Activated naive CD4-positive, alpha-beta T cell treated with anti-CD3 and anti-CD28 coated beads, Interleukin-2, amount 10 ng/mL, durations not matched to agents 7 days and 5 days (primary cell): ENCODE results near the gene TBC1D5.
A peak's percentile ranks its signal among the peaks of the same experiment; 100 is the strongest.
"Not testable (repeated sequence)": the region's sequence is repeated elsewhere in the genome, so short reads cannot be mapped to it uniquely, and the experiment has no call there.

ENCODE experiments used
- CTCF ChIA-PET: fragments of 350-600 bp; sonication (Branson Sonifier 250); formaldehyde crosslinking; loops from one replicate; lab custom pipeline; 2021; ENCODE audit warnings: antibody characterized with exemption; lab: Charles Lee
- DNase-seq: peaks from one replicate; pipeline ENCODE4 v3.0.0-alpha.2; 2020
- H3K27ac Mint-ChIP-seq: one replicate; pipeline ENCODE4 v1.8.0; 2021; ENCODE audit warnings: mild to moderate bottlenecking, moderate library complexity, mixed read lengths
- H3K27me3 Mint-ChIP-seq: one replicate; pipeline ENCODE4 v1.8.0; 2021; ENCODE audit warnings: mild to moderate bottlenecking, mixed read lengths
- H3K36me3 Mint-ChIP-seq: one replicate; pipeline ENCODE4 v1.8.0; 2021; ENCODE audit warnings: mixed read lengths
- H3K4me1 Mint-ChIP-seq: one replicate; pipeline ENCODE4 v1.8.0; 2021; ENCODE audit warnings: mixed read lengths
- H3K4me3 Mint-ChIP-seq: one replicate; pipeline ENCODE4 v1.8.0; 2021; ENCODE audit warnings: mild to moderate bottlenecking, moderate library complexity, mixed read lengths
- H3K9me3 Mint-ChIP-seq: one replicate; pipeline ENCODE4 v1.8.0; 2021; ENCODE audit warnings: mixed read lengths

The TBC1D5 gene

DNA sequence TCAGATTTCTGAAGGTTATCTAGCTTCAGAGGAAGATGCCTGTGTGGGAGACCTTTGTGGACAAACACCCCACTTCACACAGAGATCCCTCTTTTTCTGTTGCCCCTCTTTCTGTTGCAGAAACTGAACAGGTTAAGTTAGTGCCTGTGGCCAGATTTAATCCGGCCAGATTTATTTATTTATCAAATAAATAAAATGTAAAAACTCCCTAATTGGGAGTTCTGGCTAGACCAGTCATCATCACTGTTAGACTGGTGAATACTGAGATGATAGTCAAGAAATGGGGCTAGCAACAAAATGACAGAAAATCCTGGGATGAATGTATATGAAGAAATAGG, 1.2 kb upstream of the TBC1D5 start:
- no peaks in the 10 kb centered on the region for H3K9me3 Mint-ChIP-seq
- H3K27me3 Mint-ChIP-seq: no peaks in the 10 kb centered on the region
- H3K36me3 Mint-ChIP-seq: peaks cover 4% of the 10 kb centered on the region
- DNase-seq: no peak
- CTCF ChIA-PET: no interaction called here
- peak overlapping the region; percentile 92 for H3K4me3 Mint-ChIP-seq
- H3K4me1 Mint-ChIP-seq: peaks cover 50% of the 10 kb centered on the region
- H3K27ac Mint-ChIP-seq: peak overlapping the region; percentile 95

DNA sequence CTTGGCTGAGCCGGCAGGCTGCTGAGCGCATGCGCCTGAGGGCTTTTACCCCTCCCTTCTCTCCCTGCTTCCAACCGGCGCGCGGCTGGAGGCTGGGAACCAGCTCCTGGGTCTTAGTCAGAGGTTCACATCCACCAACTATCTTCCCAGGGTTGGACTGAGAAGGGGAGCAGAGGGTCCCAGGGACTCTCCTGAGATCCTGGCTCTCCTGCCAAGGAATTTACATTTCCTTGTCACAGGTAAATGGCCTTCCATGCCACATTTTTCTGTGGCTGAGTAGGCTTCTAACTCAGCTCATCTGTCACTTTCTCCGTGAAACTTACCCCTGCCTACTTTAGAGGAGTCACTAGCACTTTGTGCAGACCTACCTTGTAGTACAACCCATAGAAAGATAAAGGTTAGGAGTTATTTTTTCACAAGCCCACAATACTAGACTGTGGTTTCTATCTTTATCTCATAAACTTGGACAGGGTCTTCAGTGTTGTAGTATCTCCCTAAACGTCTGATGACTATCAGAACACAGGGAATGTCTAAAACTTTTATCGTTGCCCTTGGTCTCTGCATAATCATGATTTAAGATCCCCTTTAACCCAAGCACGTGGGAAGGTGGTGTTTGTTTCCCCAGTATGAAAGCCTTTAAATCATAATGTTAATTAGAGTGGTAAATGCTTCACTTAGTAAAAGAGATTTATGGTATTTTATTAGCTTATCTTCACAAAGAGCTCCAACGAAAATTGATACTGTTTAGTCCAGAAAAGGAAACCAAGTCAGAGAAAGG, 638 bp upstream of the TBC1D5 start:
- Mint-ChIP-seq H3K27ac (peak overlapping the region; percentile 95), H3K27me3 (no peaks in the 10 kb centered on the region), H3K9me3 (no peaks in the 10 kb centered on the region), H3K36me3 (peaks cover 4% of the 10 kb centered on the region), H3K4me3 (peak overlapping the region; percentile 92), H3K4me1 (peaks cover 52% of the 10 kb centered on the region)
- CTCF ChIA-PET: interaction anchor here (0.9 kb wide), 1 partner anchor 14 kb away, joined by 3 read pairs; no protein-coding TSS in a partner anchor
- DNase-seq: no peak

DNA sequence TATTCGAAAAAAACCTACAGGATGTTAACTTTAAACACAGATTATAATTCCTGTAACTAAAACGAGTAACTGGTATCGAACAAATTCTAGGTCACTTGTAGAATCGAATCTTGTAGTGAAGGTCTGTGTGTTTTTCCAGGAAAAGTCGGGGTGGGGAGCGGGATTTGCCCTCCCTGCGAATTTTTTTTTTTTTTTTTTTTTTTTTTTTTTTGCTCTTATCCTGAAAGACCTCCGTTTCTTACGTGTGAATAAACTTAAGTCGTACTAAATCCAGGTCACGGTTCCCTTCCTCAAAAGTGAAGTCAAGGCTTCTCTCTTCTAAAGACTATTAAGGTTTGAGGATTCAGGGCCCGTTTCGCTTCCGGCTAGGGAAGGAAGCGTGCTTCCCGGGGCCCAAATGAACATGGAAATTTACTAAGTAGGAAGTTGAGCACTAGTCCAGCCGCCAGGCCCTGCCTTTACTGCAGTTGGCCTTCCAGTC, 770 bp downstream of the TBC1D5 start:
- peaks cover 45% of the 10 kb centered on the region for H3K4me1 Mint-ChIP-seq
- peak overlapping the region; percentile 92 for H3K4me3 Mint-ChIP-seq
- DNase-seq: no peak
- no peaks in the 10 kb centered on the region for H3K27me3 Mint-ChIP-seq
- peak overlapping the region; percentile 95 for H3K27ac Mint-ChIP-seq
- H3K36me3 Mint-ChIP-seq: peaks cover 4% of the 10 kb centered on the region
- CTCF ChIA-PET: interaction anchor here (1.0 kb wide), 1 partner anchor 100 kb away, joined by 3 read pairs; no protein-coding TSS in a partner anchor
- H3K9me3 Mint-ChIP-seq: no peaks in the 10 kb centered on the region

DNA sequence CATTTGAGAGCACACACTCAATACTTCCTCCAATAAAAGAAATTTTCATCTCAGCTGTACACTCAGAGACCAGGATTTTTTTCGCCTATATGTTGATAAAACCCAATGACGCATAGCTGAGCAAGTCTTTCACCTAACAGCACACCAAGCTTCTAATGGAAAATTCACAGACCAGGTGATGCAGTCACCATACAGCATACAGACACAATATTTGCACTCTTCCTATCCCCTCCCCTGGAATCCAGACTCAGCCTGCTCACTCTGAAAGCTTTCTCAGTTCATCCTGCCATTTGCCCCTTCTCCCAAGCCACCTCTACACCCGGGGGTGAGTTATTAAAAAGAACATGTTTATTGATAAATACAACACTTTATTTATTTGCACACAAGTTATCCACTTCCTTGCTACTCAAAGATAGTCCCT, 1.7 kb downstream of the TBC1D5 start:
- Mint-ChIP-seq H3K4me1 (peaks cover 45% of the 10 kb centered on the region), H3K4me3 (peak overlapping the region; percentile 92), H3K27ac (peak overlapping the region; percentile 95), H3K9me3 (no peaks in the 10 kb centered on the region), H3K27me3 (no peaks in the 10 kb centered on the region), H3K36me3 (peaks cover 10% of the 10 kb centered on the region)
- CTCF ChIA-PET: interaction anchor here (0.9 to 1.0 kb wide), 2 partner anchors 95 to 101 kb away, joined by 3 read pairs; no protein-coding TSS in a partner anchor
- no peak for DNase-seq

DNA sequence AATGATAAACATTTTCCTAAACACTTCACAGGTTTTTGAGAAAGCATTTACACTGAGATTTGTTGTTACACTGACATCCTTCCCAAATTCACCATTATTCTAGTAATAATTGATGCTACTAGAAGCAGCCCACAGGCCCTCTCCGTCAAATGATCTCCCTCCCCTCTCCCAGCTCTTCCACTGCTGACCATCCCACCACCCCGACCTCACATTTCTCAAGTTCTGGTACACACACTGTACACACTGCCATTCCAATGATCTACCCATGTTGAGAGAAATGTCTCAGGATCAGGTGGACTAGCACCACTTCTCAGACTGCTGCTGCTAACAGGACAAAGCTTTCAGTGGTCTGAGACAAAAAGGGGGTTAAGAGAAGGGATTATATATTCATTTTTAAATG, 3.5 kb downstream of the TBC1D5 start:
- Mint-ChIP-seq H3K36me3 (peaks cover 15% of the 10 kb centered on the region), H3K27ac (no peak overlapping the region), H3K4me3 (no peak overlapping the region), H3K9me3 (no peaks in the 10 kb centered on the region), H3K4me1 (peaks cover 39% of the 10 kb centered on the region), H3K27me3 (no peaks in the 10 kb centered on the region)
- CTCF ChIA-PET: no interaction called here
- no peak for DNase-seq

DNA sequence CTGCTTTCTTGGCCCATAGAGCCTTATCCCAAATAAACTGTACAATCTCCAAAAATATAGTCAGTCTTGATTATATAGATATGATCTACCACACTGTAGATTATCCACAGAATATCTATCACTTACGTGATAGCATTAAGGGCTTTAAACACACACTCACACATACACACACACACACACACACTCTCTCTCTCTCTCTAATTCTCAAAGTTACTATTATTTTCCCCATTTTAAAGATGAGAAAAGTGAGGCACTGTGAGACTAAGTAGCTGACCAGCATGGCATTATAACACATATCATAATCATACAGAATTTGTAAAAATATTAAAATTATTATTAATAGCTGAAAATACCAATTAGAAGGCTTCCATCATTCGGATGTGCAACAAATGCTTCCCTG, 4.2 kb downstream of the TBC1D5 start:
- no peak for DNase-seq
- Mint-ChIP-seq H3K9me3 (no peaks in the 10 kb centered on the region), H3K4me3 (no peak overlapping the region), H3K36me3 (peaks cover 17% of the 10 kb centered on the region), H3K27me3 (no peaks in the 10 kb centered on the region), H3K27ac (no peak overlapping the region), H3K4me1 (peaks cover 35% of the 10 kb centered on the region)
- CTCF ChIA-PET: no interaction called here

DNA sequence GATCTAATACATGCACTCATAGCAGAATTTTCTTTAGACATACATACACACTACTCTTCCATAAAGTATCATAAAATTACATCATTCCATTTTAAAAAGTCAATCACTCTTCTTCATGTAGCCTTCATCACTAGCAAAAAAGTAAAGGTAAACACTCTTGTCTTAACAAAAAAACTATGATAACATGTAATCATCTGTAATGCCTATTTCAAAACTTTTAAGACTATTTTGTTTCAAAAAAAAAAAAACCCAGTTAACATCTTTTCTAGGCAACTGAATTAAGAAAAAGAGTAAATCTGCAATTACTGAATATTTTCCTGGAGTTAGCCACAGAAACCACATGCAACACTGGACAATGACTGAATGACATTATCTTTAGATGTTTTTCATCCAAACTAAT, 4.8 kb downstream of the TBC1D5 start:
- CTCF ChIA-PET: interaction anchor here (0.7 kb wide), 1 partner anchor 888 kb away, joined by 3 read pairs; no protein-coding TSS in a partner anchor
- DNase-seq: no peak
- Mint-ChIP-seq H3K9me3 (no peaks in the 10 kb centered on the region), H3K4me3 (no peak overlapping the region), H3K4me1 (peaks cover 39% of the 10 kb centered on the region), H3K27me3 (no peaks in the 10 kb centered on the region), H3K36me3 (peaks cover 23% of the 10 kb centered on the region), H3K27ac (no peak overlapping the region)

DNA sequence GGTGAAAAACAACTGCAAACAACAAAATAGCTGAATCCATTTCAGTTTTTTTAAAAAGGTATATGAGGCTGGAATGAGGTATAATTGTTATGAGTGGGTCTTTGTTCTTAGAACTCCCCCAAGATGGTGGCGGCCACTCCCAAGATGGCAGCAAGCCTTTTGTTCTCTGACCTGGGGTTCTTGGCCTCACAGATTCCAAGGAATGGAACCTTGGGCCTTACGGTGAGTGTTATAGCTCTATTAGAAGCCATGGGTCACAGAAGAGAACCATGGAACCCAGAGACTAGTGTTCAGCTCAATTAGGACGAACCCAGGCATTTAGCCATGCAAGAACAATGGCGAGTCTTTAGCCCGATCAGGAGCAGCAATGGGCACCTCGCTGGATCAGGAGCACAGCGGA, 7.1 kb downstream of the TBC1D5 start:
- not testable (repeated sequence) for H3K27ac Mint-ChIP-seq, H3K4me3 Mint-ChIP-seq, H3K9me3 Mint-ChIP-seq, H3K27me3 Mint-ChIP-seq, DNase-seq
- CTCF ChIA-PET: interaction anchor here (0.7 kb wide), 1 partner anchor 10 kb away, joined by 3 read pairs; no protein-coding TSS in a partner anchor
- Mint-ChIP-seq H3K36me3 (peaks cover 28% of the 10 kb centered on the region), H3K4me1 (peaks cover 30% of the 10 kb centered on the region)

DNA sequence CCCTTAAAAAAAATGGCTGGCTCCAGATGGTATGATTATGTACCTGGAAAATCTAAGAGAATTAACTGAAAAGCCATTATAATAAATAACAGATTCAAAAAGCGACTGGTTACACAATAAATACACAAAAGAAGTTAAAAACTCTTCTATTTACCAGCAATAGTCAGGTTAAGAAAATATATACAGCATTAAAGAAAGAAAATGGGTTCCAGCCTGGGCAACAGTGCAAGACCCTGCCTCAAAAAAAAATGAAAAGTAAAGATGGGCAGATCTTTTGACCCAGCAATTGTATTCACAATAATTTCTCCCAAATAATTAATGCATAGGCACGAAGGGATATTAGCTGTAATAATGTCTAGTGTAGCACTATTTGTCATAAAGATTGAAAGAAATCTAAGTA, 8.7 kb downstream of the TBC1D5 start:
- no peaks in the 10 kb centered on the region for H3K27me3 Mint-ChIP-seq
- H3K27ac Mint-ChIP-seq: no peak overlapping the region
- no peaks in the 10 kb centered on the region for H3K9me3 Mint-ChIP-seq
- H3K4me1 Mint-ChIP-seq: peaks cover 21% of the 10 kb centered on the region
- H3K36me3 Mint-ChIP-seq: peaks cover 29% of the 10 kb centered on the region
- CTCF ChIA-PET: no interaction called here
- no peak for DNase-seq
- no peak overlapping the region for H3K4me3 Mint-ChIP-seq

DNA sequence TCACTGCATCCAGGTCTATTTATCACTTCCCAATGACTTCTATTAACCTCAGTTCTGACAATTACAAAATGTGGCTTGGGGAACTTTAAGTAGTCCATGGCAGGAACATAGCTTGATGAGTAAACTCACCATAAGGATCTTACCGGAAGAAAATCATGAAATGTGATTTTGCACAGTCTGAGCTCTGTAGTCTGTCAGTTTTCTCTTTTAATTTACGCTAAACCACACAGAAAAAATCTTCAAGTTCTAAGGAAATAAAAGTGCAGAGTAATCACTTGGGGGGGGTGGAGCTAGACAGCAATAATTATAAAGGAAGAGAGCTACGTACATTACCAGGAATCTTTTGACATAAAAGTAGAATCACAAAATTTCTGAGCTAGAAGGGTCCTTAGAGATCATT, 9.2 kb downstream of the TBC1D5 start:
- H3K4me1 Mint-ChIP-seq: peaks cover 20% of the 10 kb centered on the region
- peak overlapping the region; percentile 8 for H3K27ac Mint-ChIP-seq
- peaks cover 31% of the 10 kb centered on the region for H3K36me3 Mint-ChIP-seq
- no peak overlapping the region for H3K4me3 Mint-ChIP-seq
- CTCF ChIA-PET: no interaction called here
- no peaks in the 10 kb centered on the region for H3K27me3 Mint-ChIP-seq
- H3K9me3 Mint-ChIP-seq: no peaks in the 10 kb centered on the region
- no peak for DNase-seq

DNA sequence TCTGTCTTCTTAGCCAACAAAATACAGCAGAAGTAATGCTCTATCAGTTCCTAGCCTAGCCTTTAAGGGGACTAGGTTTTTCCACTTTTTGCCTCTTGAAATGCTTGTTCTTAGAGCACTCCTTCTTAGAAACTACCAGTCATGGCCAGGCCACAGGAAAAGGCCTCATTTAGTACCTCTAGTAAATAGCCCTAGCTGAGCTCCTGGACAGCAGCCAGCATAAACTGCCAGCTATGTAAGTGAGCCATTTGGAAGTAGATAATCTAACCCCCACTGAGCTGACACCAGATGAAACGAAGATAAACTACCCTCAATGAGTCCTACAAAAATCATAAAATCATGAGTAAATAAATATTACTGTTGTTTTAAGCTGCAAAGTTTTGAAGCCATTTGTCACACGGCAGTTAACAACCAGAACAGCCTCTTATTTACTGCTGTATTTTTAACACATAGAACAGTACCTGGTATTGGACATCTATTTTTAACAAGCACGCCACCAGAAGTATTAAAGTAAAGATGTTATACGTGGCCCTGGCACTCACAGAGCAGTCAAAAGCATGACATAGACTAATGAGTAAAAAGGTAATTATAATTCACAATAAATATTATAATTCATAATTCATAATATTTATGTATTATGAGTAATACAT, 12.0 kb downstream of the TBC1D5 start:
- Mint-ChIP-seq H3K36me3 (peaks cover 47% of the 10 kb centered on the region), H3K9me3 (no peaks in the 10 kb centered on the region), H3K4me1 (peaks cover 14% of the 10 kb centered on the region), H3K27ac (no peak overlapping the region), H3K27me3 (no peaks in the 10 kb centered on the region), H3K4me3 (no peak overlapping the region)
- no peak for DNase-seq
- CTCF ChIA-PET: no interaction called here

DNA sequence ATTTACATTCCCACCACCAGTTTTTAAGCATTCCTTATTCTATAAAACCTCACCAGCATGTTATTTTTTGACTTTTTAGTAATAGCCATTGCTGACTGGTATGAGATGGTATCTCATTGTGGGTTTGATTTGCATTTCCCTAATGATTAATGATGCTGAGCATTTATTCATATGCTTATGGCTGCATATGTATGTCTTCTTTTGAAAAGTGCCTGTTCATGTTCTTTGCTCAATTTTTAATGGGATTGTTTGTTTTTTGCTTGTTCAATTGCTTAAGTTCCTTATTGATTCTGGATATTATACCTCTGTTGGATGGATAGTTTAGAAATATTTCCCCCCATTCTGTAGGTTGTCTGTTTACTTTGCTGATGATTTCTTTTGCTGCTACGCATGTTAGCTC, 16.1 kb downstream of the TBC1D5 start:
- H3K9me3 Mint-ChIP-seq: no peaks in the 10 kb centered on the region
- no peak overlapping the region for H3K4me3 Mint-ChIP-seq
- H3K27ac Mint-ChIP-seq: no peak overlapping the region
- DNase-seq: no peak
- H3K27me3 Mint-ChIP-seq: no peaks in the 10 kb centered on the region
- H3K4me1 Mint-ChIP-seq: peaks cover 5% of the 10 kb centered on the region
- peaks cover 34% of the 10 kb centered on the region for H3K36me3 Mint-ChIP-seq
- CTCF ChIA-PET: no interaction called here

DNA sequence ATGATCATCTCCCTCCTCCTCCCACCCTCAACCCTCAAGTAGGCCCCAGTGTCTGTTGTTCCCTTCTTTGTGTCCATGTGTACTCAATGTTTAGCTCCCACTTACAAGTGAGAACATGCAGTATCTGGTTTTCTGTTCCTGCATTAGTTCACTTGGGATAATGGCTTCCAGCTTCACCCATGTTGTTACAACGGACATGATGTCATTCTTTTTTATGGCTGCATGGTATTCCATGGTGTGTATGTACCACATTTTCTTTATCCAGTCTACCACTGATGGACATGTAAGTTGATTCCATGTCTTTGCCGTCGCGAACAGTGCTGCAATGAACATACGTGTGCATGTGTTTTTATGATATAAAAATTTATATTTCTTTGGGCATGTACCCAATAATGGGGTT, 16.6 kb downstream of the TBC1D5 start:
- peaks cover 32% of the 10 kb centered on the region for H3K36me3 Mint-ChIP-seq
- CTCF ChIA-PET, H3K4me1 Mint-ChIP-seq, DNase-seq, H3K4me3 Mint-ChIP-seq, H3K27ac Mint-ChIP-seq, H3K27me3 Mint-ChIP-seq, H3K9me3 Mint-ChIP-seq: not testable (repeated sequence)

DNA sequence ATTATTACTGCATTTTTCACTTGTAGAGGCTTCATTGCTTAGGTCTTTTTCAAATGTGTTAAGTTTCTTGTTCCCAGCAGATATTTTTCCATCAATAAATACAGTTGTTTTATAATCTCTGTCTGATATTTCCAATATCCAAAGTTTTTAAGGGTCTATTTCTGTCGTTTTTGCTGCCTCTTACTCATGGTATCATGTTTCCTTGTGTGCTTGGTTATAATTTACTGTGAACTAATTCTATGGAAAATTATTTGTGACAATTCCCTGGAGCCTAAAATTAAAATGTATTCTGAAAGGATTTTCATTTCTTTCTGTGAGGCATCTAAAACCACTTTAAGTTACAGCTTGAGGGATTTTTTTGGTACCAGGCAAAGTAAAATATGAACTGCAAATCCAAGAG, 17.5 kb downstream of the TBC1D5 start:
- CTCF ChIA-PET: no interaction called here
- DNase-seq: no peak
- no peak overlapping the region for H3K27ac Mint-ChIP-seq
- no peak overlapping the region for H3K4me3 Mint-ChIP-seq
- no peaks in the 10 kb centered on the region for H3K4me1 Mint-ChIP-seq
- peaks cover 32% of the 10 kb centered on the region for H3K36me3 Mint-ChIP-seq
- no peaks in the 10 kb centered on the region for H3K27me3 Mint-ChIP-seq
- H3K9me3 Mint-ChIP-seq: no peaks in the 10 kb centered on the region

DNA sequence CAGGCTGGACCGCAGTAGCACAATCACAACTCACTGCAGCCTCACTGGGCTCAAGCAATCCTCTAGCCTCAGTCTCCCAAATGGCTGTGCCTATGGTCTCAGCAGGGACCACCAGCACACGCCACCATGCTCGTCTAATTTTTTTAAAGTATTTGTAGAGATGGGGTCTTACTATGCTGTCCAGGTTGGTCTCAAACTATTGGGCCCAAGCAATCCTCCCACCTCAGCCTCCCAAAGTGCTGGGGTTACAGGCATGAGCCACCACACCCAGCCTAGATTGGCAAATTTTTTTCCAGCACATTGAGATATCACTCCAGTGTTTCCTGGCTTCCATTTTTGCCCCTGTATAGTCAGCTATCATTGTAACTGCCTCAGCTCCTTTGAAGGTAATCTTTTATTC, 18.3 kb downstream of the TBC1D5 start:
- CTCF ChIA-PET: no interaction called here
- Mint-ChIP-seq H3K4me1 (no peaks in the 10 kb centered on the region), H3K27me3 (no peaks in the 10 kb centered on the region), H3K4me3 (no peak overlapping the region), H3K36me3 (peaks cover 29% of the 10 kb centered on the region), H3K27ac (no peak overlapping the region), H3K9me3 (no peaks in the 10 kb centered on the region)
- no peak for DNase-seq
